Hepatic stellate cell (primary cell): ENCODE data around the gene ARHGAP11A.
A peak's percentile ranks its signal among the peaks of the same experiment; 100 is the strongest.

ENCODE experiments used
- DNase-seq: peaks from one replicate; pipeline ENCODE4 v3.0.0; 2011; ENCODE audit warnings: low spot score

Gene ARHGAP11A

DNA sequence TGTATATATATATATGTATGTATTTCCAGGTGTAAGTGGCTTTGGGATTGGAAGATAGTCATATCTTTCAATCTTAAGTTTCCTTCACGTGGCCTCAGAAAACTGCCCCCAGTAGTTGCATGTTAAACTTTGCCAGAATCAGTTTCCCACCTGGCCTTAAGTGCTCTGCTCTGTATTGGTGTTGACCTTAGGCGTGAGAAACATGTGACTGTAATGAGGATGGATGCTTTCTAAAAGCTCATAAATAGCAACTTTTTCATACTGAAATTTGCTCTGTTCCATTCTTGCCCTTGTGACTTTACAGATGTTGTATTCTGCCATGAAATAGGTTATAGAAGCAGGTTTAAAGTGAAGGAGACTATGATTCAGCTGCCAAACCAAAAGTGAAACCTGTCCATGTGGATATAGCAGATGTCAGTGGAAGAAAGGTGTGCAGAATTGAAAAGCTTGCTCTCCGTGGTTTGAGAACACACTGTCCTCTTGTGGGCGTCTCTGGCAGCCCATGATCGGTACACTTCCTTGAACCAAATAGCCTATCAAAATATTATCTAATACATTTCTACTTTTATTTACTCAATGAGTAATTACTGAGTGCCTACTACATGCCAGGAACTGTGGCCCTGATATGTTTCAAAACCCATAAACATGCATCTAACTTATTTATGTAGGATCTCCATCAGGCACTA is 42.0 kb downstream of the ARHGAP11A start:
- no peak for DNase-seq

DNA sequence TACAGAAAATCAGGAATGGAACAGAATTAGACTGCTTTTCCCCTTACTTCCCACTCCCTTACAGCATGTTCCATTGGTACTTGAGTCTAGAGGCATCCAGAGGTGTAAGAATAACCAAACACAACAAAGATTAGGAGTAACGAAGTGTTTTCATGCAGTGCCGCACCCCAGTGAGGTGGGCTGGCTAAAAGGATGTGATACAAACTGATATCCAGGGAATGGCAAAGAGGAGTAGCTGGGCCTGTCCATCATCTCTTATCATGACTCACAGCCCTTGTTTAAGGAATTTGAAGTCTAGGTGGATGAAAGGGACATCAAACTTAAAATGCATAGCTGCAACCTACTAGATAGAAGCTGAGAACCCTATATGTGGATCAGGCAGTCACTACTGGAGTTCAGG is 42.6 kb downstream of the ARHGAP11A start:
- DNase-seq: no peak

DNA sequence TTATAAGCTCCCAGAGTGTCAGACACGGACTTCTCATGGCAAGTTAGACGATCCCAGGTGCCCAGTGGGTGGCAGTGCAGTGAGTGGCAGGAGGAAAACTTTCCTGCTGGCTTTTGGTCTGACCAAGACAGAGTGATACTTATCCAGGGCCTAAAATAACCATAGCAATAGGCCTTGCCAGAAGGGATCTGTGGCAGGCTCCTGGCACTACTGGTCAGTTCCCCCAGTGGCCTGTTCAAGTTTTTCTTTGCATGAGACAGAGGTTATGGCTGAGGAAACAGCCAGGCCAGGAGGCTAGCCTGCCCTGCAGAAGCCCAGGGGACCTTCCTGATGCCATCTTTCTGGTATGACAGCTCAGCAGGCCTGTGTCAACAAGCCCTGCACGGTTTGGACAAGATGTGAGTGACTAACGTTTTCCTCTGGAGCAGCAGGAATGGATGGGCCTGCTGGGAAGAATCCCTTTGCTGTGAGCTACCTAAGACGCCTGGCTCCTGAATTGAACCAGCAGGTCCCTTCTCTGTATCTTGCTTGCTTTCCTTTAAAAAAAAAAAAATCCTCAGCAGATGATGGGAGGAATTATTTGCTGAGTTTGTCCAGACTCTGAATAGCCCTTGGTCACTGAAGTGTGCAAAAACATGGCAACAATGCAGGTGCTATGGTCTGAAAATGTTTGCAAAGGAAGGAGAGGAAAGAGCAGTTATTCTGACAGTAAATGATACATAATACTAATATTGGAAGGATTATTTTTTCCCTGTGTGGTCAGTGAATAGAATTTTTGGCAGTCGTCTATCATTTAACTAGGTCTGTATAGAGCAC is 44.2 kb downstream of the ARHGAP11A start:
- peak; percentile 93 for DNase-seq

DNA sequence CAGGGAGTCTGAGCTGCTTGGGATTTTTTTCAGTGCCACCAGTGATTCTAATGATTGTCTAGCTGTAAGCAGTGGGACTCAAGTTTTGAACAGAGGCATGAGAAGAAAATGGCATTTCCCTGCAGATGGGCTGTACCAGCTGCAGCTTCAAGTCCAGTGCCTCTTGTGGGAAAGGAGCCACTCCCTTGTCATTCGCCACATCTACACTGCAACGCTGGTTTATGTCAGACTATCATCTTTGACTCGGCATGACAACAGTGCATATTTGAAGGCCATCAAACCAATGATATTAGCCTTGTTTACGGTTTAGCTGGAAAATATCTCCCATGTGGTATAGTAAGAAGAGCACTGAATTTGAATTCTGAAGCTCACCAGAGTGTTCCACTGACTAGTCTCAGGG is 48.4 kb downstream of the ARHGAP11A start:
- DNase-seq: no peak

DNA sequence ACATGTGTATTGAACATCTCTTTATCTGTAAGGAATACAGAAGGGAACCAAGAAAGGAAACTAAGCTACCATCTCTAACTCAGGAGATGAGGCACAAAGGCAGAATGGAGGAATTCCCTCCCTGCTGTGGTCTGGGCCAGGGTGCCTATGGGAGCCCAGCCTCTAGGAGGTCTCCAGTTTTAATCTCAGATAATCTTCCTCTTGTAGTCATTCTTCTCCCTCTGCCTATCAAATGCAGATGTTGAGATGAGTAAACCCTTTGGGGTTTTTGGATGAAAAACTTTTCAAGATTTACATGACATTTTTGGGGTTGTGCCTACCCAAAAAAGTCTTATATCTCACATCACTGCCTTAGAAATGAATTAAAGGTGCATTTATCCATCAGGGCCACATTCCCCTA is 49.5 kb downstream of the ARHGAP11A start:
- no peak for DNase-seq

DNA sequence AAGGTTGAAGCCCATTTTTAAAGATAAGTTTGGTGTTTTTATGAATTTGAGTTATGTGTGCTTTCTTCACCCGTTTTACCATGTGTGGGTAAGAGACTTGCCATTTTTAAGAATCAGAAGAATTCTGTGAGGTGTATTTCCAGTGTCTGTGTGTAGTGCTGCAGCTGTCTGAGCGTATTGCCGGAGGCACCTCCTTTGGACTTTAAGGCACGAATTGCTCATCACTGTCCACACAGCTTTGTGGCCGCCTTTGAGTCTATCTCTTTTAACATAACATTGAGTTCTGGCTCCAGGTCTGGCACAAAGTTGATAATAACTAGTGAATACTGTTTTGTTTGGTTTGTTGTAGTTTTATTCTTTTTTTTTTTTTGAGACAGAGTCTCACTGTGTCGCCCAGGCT is 52.0 kb downstream of the ARHGAP11A start:
- no peak for DNase-seq

DNA sequence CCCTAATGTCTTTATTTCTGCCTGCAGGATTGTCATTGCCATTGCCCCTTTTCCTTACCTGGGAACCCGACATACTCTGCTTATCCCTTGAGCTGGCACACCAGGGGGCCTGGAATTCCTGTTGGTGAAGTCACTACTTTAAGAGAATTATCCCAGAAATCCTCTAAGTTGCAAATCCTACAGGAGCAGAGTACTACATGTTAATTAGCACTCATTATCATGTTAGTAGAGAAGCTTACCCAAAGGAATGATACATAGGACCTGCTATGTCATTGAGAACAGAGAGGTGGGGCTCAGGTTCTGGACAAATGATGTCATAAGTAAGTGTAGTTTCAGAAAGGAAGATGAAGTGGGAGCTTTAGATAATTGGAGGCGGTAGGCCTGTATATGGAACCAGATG is 53.6 kb downstream of the ARHGAP11A start:
- DNase-seq: no peak

DNA sequence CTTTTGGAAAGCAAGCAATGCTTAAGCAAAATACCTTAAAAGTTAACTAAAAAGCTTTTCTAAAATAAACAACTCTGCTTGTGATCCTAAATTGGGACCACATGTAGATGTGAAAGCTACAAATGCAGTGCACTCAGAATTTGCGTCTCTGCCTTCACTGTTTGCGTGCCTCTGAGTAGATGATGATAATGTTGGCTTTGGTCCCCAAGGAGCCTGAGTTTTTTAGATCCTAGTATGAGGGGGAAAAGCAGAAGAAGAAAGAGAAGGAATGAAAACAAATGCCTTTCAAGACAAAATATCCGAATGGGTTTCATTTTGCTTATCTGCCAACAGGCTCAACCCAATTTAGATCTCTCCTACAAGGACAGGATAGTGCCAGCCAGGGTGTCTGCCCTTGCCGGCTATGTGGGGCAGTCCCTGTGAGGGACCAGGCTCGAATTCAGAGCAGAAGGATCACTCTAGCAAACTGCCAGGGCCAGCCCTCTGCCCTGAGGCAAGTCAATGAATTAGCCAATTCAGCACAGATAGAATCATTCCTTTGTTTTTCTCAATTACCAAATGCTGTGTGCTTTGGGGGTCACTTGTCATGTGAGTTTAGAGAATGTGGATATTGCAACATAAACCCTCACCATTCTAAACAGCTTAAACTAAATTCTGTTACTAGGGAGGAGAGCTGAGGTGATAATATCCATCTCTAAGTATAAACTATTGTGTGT is 54.8 kb downstream of the ARHGAP11A start:
- no peak for DNase-seq

DNA sequence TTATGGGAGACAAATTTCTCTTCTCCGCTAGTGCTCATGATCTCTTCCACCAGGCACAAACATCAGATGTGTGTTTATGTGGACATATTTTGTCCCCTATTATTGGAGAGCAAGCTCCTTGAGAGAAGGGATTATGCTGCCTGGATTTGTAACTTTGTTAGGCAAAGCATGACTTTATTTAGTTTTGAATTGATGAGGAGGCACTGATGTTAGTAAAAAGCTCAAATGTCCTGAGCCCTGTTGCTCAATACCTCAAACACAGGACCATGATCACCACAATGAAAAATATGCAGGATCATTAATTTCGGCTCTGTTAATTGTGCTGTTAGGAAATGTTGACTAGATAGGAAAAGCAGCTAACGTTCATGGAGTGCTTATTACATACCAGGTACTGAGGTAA is 55.3 kb downstream of the ARHGAP11A start:
- no peak for DNase-seq

DNA sequence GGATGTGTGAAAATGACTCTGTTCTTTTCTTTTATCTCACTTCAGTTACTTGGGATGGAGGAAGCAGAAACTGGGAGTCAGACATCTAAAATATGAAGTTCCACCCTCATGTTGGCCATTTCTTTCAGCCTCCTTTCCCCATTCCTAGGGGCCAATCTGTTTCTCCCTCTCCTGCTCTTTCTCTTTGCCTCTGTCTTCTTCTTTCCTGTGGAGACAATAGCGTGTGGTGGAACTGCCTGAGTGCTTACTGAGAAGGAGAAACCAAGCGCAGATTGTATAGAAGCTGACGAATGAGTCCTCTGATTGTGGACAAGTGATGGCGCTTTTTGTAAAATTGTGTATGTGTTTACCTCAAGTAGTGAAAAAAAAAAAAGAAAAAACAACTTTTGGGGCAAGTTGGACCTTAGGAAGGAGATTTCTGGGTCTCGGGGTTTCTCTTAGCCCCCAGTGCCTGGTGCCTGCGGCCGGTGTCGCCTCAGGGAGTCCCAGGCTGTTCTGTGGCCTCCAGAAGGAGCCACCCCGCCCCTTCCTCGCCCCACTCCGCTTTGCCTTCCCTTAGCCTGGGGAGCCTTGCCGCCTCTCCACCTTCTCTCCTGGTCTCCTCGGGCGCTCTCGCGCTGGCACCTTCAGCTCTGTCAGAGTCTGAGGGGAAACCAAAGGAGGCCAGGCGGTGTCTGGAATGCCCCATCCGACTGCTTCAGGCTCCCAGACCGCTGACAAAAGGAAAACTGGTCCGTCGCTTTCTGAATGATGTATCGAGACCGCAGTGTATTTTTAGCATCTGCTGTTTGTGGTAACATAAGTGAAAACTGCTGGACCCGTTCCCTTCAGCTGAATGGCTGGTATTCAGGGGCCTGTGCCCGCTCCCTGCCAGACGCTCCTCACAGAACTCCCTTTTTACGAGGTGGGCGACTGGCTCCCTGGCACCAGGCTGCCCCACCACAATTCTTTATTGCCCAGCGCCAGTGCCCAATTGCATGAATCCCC is 56.3 kb downstream of the ARHGAP11A start:
- DNase-seq: no peak

DNA sequence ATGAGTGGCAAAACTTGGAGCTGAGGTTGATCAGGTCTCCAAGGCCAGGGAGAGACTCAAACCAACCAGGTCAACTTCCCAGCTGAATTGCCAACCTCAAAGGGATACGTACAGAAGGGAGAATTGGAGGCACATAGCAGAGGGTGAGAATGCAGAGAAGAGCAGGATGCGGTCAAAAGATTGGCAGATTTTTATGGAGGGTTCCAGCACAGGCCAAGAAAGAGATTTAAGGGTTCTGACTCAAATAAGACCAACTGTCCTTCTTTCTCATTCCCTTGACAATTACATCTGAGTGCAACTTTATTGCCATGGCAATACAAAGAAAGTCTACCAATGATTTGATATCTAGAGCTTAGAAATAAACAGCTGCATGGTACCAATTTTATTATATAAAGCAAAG is 59.4 kb downstream of the ARHGAP11A start:
- DNase-seq: no peak

DNA sequence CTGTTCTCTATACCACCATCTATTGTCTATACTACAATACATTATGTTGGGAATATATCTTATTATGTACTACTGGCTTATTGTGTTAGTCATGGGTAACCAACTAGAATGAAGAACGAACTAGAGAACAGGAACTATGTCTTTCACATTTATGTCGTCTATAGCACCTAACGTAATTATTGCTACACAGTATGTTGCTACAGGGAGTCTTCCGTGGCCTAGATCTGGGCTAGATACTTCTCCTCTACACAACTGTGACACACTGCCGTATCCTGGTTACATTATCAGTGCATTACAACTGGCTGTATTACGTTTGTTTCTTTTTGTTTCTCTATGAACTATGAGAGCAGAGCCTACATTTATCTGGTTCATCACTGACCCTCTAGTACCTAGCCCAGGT is 60.2 kb downstream of the ARHGAP11A start:
- DNase-seq: no peak

DNA sequence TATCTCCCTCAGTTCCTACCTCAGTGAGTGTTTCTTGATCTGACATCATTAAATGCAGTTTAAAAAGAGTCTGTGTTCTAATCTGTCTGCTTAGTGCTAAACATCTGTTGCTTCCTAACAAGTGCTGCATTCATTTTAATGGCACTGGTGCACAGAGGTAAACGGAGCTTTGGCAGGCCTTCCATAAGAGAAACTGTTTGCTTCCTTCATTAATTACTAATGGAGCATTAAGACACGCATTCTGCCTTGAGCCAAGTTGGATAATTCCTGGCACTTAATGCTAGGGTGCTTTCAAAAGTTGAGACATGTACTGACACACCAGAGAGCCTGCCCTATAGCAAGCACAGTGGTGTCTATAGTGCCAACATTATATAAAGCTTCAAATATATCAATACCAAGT is 60.9 kb downstream of the ARHGAP11A start:
- DNase-seq: no peak

DNA sequence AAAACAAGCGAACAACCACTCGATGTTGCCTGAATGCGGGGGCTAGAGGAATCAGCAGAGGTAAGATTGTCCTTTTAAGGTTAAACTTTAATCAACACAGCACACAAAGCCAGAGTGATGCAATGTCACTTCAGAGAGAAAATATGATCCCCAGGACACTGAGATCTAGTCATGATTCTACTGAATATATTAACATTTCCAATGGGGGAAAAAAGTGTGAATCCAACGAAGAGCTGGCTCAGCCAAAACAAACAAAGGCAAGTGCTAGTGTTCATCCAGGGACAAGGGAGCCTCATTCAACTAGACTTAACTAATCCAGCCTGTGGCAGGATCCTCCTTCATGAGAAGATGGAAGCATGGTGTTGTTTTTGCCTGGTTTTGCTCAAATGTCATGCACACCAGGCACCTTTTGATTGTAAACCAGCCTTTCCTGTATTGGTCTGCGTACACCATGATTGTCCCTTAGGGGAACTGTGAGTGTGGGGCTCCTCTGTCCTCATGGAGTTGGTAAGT is 62.0 kb downstream of the ARHGAP11A start:
- DNase-seq: no peak

DNA sequence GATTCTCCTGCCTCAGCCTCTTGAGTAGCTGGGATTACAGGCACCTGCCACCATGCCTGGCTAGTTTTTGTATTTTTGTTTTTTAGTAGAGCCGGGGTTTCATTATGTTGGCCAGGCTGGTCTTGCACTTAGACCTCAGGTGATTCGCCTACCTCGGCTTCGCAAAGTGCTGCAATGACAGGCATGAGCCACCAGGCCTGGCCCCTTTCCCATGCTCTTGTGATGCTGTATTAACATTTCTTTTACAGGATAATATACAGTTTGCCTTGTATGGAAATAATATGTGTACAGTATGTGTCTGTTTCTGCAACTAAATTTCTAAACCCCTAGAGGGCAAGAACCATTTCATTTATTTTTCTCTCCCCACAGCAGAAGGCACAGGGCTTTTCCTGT is 64.0 kb downstream of the ARHGAP11A start:
- no peak for DNase-seq

DNA sequence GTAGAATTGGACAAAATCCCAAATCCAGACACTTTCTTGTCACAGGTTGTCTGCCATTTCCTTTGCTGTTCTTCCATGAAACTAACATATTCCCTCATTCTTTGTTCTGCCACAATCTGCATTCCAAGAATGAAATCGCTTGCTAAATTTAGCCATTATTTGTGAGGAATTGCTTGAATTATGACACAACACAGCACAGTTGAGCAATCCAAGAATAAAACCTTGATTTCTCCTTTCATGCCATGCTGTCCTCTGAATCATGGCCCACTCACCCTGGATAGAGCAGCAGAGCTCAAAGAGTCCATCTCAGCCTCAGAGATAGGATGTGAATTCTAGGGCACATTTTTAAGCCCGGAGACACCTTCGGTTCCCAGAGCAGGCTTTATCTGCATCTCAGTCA is 67.3 kb downstream of the ARHGAP11A start:
- DNase-seq: peak; percentile 85

DNA sequence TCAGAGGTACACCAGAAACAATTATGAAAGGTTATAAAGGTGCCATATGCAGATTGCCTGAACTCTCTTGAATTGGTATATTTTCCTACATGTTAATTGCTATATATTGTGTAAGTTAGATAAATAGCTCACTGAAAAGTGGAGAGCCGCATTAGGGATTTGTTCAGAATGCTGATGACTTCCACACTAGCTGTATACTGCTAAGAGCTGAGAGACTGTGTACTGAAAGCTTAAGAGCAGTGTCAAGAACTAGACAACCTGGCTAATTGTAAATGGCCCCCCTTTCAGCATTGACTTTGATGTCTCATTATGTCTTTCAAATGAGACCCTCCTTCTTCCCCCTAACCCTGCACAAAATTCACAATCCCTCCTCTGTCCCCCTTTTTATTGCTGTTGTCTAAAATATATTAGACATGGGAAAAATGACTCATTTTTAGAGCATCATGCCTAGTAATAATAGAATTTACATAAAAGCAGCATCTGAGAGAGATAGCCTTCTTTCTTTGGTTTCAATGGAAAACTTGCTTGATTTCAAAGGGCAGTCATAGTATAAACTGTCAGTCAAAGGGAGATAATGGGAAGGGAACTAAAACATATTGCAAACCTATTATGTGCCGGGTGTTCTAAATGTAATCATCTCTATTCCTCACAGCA is 67.8 kb downstream of the ARHGAP11A start:
- DNase-seq: no peak

DNA sequence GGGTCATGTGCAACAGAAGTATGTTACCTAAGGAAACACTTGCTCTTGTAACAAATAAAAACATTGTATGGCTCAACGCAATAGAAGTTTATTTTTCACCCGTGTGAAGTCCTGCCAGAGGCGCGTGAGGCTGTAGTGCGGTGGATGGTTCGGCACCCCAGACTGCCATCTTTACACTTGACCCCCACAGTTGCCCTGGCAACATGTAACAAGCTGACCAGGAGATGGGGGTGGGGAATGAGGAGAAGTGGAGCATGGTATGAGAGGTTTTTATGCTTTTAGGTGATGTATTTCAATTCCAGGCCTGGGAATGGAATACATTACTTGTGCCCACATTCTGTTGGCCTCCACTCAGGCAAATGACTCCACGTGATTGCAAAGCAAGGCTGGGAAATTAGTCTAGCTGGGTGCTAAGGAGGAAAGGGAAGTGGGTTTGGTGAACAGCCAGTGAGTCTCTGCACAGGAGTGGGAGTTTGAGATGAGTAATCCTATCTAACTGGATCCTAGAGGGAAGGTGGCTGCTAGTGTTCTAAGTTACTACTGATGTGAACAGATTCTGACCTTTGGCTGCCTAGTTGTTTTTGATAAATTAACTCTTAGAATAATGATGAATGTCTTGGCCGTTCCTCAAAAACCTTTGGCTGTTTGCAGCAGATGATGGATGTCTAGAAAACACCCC is 68.7 kb downstream of the ARHGAP11A start:
- DNase-seq: peak; percentile 72

DNA sequence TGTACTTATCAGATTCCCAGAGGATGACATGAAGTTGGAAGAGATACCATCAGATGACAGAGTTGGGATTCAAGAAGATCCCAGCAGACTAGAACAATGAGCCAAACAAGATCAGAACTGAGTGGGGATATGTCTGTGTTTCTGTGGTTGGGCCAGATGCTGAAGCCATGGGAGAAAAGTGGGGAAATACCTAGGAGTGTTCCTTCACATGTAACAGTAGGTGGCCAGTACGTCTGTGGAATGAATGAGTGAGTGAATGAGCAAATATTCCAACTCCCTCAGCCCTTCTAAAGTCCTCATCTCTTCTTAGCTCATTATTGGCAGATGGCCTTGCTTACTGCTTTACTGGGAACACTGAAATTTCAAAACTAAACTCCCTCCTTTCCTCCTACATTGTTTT is 70.3 kb downstream of the ARHGAP11A start:
- no peak for DNase-seq

DNA sequence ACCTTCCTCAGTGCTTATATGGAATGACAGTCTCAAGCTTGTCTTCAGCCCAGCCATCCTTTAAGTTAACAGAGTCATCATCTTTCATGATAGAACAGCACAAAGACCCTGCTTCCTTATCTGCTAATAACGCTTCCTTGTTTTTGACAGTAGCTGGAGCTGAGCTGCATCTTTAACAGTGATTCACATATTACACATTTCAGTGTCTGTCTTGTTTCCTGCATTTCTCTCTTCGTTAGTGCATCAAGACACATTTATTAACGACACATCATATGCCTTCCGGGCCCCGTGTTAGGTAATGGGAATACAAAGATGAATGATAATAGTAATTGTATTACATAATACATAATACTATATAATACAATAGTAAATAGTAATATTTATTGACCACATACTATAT is 72.3 kb downstream of the ARHGAP11A start:
- no peak for DNase-seq
